ENCODE results near the gene KLRB1.

KLRB1 gene

GRCh38 chr12:9634969-9635754 lies 27.4 kb upstream of the KLRB1 start:
- Histone ChIP-seq H3K9me3 (ENCODE audit: control insufficient read depth, low read length) (no peaks in the 10 kb centered on the region), H3K27me3 (ENCODE audit: control insufficient read depth, insufficient read depth, low read length) (no peaks in the 10 kb centered on the region), H3K9ac (no peak overlapping the region), H2AFZ (no peak overlapping the region), H3K79me2 (no peaks in the 10 kb centered on the region), H3K27ac (no peak overlapping the region), H3K4me1 (no peaks in the 10 kb centered on the region), H3K4me2 (ENCODE audit: low read length) (no peak overlapping the region), H3K4me3 (ENCODE audit: low read depth, low read length) (no peak overlapping the region), H3K36me3 (ENCODE audit: control insufficient read depth, insufficient read depth, low read length) (no peaks in the 10 kb centered on the region)
- TF ChIP-seq CTCF (IDR thresholded peaks at IDR 0.05): no peak

GRCh38 chr12:9634177-9634803 lies 26.6 kb upstream of the KLRB1 start:
- Histone ChIP-seq H3K9me3 (ENCODE audit: control insufficient read depth, low read length) (no peaks in the 10 kb centered on the region), H3K9ac (no peak overlapping the region), H3K4me2 (ENCODE audit: low read length) (no peak overlapping the region), H3K4me3 (ENCODE audit: low read depth, low read length) (no peak overlapping the region), H3K27me3 (ENCODE audit: control insufficient read depth, insufficient read depth, low read length) (no peaks in the 10 kb centered on the region), H2AFZ (no peak overlapping the region), H3K79me2 (no peaks in the 10 kb centered on the region), H3K4me1 (no peaks in the 10 kb centered on the region), H3K36me3 (ENCODE audit: control insufficient read depth, insufficient read depth, low read length) (no peaks in the 10 kb centered on the region), H3K27ac (no peak overlapping the region)
- peak; percentile 49 for TF ChIP-seq CTCF (IDR thresholded peaks at IDR 0.05)

GRCh38 chr12:9632766-9633165 lies 25.1 kb upstream of the KLRB1 start:
- H3K27ac ChIP-seq: no peak overlapping the region
- no peak overlapping the region for H3K9ac ChIP-seq
- TF ChIP-seq CTCF (IDR thresholded peaks at IDR 0.05): no peak
- H3K4me2 ChIP-seq (ENCODE audit: low read length): no peak overlapping the region
- no peaks in the 10 kb centered on the region for H3K79me2 ChIP-seq
- H3K4me3 ChIP-seq (ENCODE audit: low read depth, low read length): no peak overlapping the region
- H3K36me3 ChIP-seq (ENCODE audit: control insufficient read depth, insufficient read depth, low read length): no peaks in the 10 kb centered on the region
- no peak overlapping the region for H2AFZ ChIP-seq
- H3K9me3 ChIP-seq (ENCODE audit: control insufficient read depth, low read length): no peaks in the 10 kb centered on the region
- H3K4me1 ChIP-seq: no peaks in the 10 kb centered on the region
- H3K27me3 ChIP-seq (ENCODE audit: control insufficient read depth, insufficient read depth, low read length): no peaks in the 10 kb centered on the region

- TF ChIP-seq CTCF (IDR thresholded peaks at IDR 0.05): no peak
- no peak overlapping the region for H3K4me2 ChIP-seq (ENCODE audit: low read length)
- H3K27me3 ChIP-seq (ENCODE audit: control insufficient read depth, insufficient read depth, low read length): no peaks in the 10 kb centered on the region
- no peak overlapping the region for H2AFZ ChIP-seq
- H3K79me2 ChIP-seq: no peaks in the 10 kb centered on the region
- no peaks in the 10 kb centered on the region for H3K36me3 ChIP-seq (ENCODE audit: control insufficient read depth, insufficient read depth, low read length)
- H3K9ac ChIP-seq: no peak overlapping the region
- H3K9me3 ChIP-seq (ENCODE audit: control insufficient read depth, low read length): no peaks in the 10 kb centered on the region
- no peak overlapping the region for H3K4me3 ChIP-seq (ENCODE audit: low read depth, low read length)
- H3K27ac ChIP-seq: no peak overlapping the region
- no peaks in the 10 kb centered on the region for H3K4me1 ChIP-seq
Measured at GRCh38 chr12:9626821-9627220, 19.1 kb upstream of the KLRB1 start.

Data from parathyroid adenoma (tissue), 2 donors.